IMR-90 (cell line): ENCODE data around the gene FAM89B. TPM values are rescaled to one million over a fixed set of nuclear protein-coding genes. Genes with fewer than 3 reads are reported as not detected.

ENCODE experiments used
- ATAC-seq: fragments of 200-7000 bp; cut with Tn5 transposase; 2 replicates; pipeline ENCODE4 v1.9.1; 2020; ENCODE audit warnings: low read depth, mild to moderate bottlenecking, moderate library complexity
- BruUV-seq: library from RNA; stranded (reverse); fragments of 400-500 nt; replicated peaks from 2 replicates; lab custom pipeline; 2021; lab: Mats Ljungman, UMichigan
- CTCF ChIA-PET: fragments of 300-600 bp; formaldehyde crosslinking; extraction: SDS; loops from one replicate; lab custom pipeline; 2021; ENCODE audit warnings: antibody characterized with exemption; lab: Yijun Ruan, JAX
- POLR2A ChIA-PET: fragments of 300-600 bp; sonication (Branson Sonifier 250); formaldehyde crosslinking; loops from one replicate; lab custom pipeline; 2022; ENCODE audit warnings: antibody characterized with exemption; ENCODE audit not compliant: unreplicated experiment; lab: Charles Lee
- DNase-seq: peaks from one replicate; pipeline ENCODE4 v3.0.0; 2013
- H2AFZ ChIP-seq: replicated peaks from 2 replicates; pipeline ENCODE3; 2013; ENCODE audit warnings: low read length, mild to moderate bottlenecking; ENCODE audit not compliant: poor library complexity
- H2AK5ac ChIP-seq: 2 replicates; pipeline ENCODE4 v1.6.1; 2013; ENCODE audit warnings: low read depth, low read length, inconsistent platforms
- H2AK9ac ChIP-seq: replicated peaks from 2 replicates; pipeline ENCODE3; 2013; ENCODE audit warnings: mild to moderate bottlenecking, low read depth, low read length, moderate library complexity; ENCODE audit not compliant: poor library complexity
- H2BK120ac ChIP-seq: 2 replicates; pipeline ENCODE4 v1.6.1; 2013; ENCODE audit warnings: low read depth, low read length, inconsistent platforms
- H2BK15ac ChIP-seq: 3 replicates; pipeline ENCODE4 v1.6.1; 2013; ENCODE audit warnings: low read depth, low read length, inconsistent platforms
- H2BK20ac ChIP-seq: 2 replicates; pipeline ENCODE4 v1.6.1; 2013; ENCODE audit warnings: low read depth, mild to moderate bottlenecking, inconsistent platforms, low read length, moderate library complexity
- H2BK5ac ChIP-seq: 2 replicates; pipeline ENCODE4 v1.6.1; 2013; ENCODE audit warnings: mild to moderate bottlenecking, low read depth, low read length, inconsistent platforms; ENCODE audit not compliant: poor library complexity, severe bottlenecking
- H3K14ac ChIP-seq: replicated peaks from 2 replicates; pipeline ENCODE4 v1.6.1; 2013; ENCODE audit warnings: low read depth, low read length, inconsistent platforms
- H3K18ac ChIP-seq: 2 replicates; pipeline ENCODE4 v1.6.1; 2013; ENCODE audit warnings: low read depth, low read length, control low read depth
- H3K23ac ChIP-seq: 2 replicates; pipeline ENCODE4 v1.6.1; 2013; ENCODE audit warnings: low read depth, low read length, inconsistent platforms
- H3K27ac ChIP-seq: 2 replicates; pipeline ENCODE4 v1.5.1; 2013; ENCODE audit warnings: mild to moderate bottlenecking, control low read depth, low read length; ENCODE audit not compliant: insufficient read depth
- H3K27me3 ChIP-seq: 2 replicates; pipeline ENCODE4 v1.6.1; 2013; ENCODE audit warnings: low read length; ENCODE audit not compliant: control insufficient read depth, insufficient read depth
- H3K36me3 ChIP-seq: 2 replicates; pipeline ENCODE4 v1.6.1; 2013; ENCODE audit warnings: low read length, mixed read lengths; ENCODE audit not compliant: control insufficient read depth, insufficient read depth
- H3K4ac ChIP-seq: 2 replicates; pipeline ENCODE4 v1.6.1; 2013; ENCODE audit warnings: low read depth, low read length, inconsistent platforms
- H3K4me1 ChIP-seq: 2 replicates; pipeline ENCODE4 v1.6.1; 2013; ENCODE audit warnings: low read length, mixed read lengths; ENCODE audit not compliant: control insufficient read depth, insufficient read depth
- H3K4me2 ChIP-seq: 2 replicates; pipeline ENCODE4 v1.6.1; 2013; ENCODE audit warnings: low read depth, mild to moderate bottlenecking, control low read depth, low read length, moderate library complexity
- H3K4me3 ChIP-seq: 2 replicates; pipeline ENCODE4 v1.5.1; 2013; ENCODE audit warnings: low read depth, mild to moderate bottlenecking, control low read depth, low read length, moderate library complexity; ENCODE audit not compliant: insufficient read depth
- H3K56ac ChIP-seq: 2 replicates; pipeline ENCODE4 v1.6.1; 2013; ENCODE audit warnings: low read length, inconsistent platforms; ENCODE audit not compliant: insufficient read depth; ENCODE audit errors: extremely low read depth
- H3K79me1 ChIP-seq, 2 experiments: 2 replicates each; pipeline ENCODE4 v1.6.1; 2013; ENCODE audit warnings: low read length in 2 of 2, inconsistent platforms in 1 of 2, low read depth in 1 of 2
- H3K9ac ChIP-seq: 2 replicates; pipeline ENCODE4 v1.6.1; 2013; ENCODE audit warnings: low read depth, low read length, control low read depth
- H3K9me1 ChIP-seq: 2 replicates; pipeline ENCODE4 v1.6.1; 2013; ENCODE audit warnings: low read length, inconsistent platforms; ENCODE audit not compliant: insufficient read depth
- H3K9me3 ChIP-seq: 2 replicates; pipeline ENCODE4 v1.6.1; 2013; ENCODE audit warnings: low read length; ENCODE audit not compliant: control insufficient read depth, insufficient read depth
- H4K20me1 ChIP-seq: 2 replicates; pipeline ENCODE4 v1.6.1; 2013; ENCODE audit warnings: low read length, inconsistent platforms; ENCODE audit not compliant: insufficient read depth
- H4K5ac ChIP-seq: 2 replicates; pipeline ENCODE4 v1.6.1; 2013; ENCODE audit warnings: mild to moderate bottlenecking, low read depth, low read length, control low read depth
- H4K8ac ChIP-seq, 2 experiments: 2 replicates each; pipeline ENCODE4 v1.6.1; 2013; ENCODE audit warnings: low read depth in 2 of 2, low read length in 2 of 2, control low read depth in 1 of 2, inconsistent platforms in 1 of 2
- H4K91ac ChIP-seq: 2 replicates; pipeline ENCODE4 v1.6.1; 2013; ENCODE audit warnings: low read depth, low read length, inconsistent platforms; ENCODE audit not compliant: insufficient read depth
- BHLHE40 ChIP-seq: fragments of 150-350 bp; IDR thresholded peaks from 2 replicates; pipeline ENCODE4 v1.6.1; 2016; ENCODE audit warnings: mild to moderate bottlenecking, low read depth, low read length
- CEBPB ChIP-seq: IDR thresholded peaks from 2 replicates; pipeline ENCODE4 v1.6.1; 2012; ENCODE audit warnings: low read depth, low read length, improper control_type of control experiment
- CHD1 ChIP-seq: IDR thresholded peaks from 2 replicates; pipeline ENCODE4 v1.6.1; 2012; ENCODE audit warnings: low read depth, low read length, improper control_type of control experiment
- FOS ChIP-seq: fragments of 150-350 bp; IDR thresholded peaks from 2 replicates; pipeline ENCODE4 v1.6.1; 2016; ENCODE audit warnings: low read depth, low read length
- POLR2A ChIP-seq: IDR thresholded peaks from 2 replicates; pipeline ENCODE4 v1.6.1; 2012; ENCODE audit warnings: mild to moderate bottlenecking, low read depth, low read length
- RAD21 ChIP-seq: IDR thresholded peaks from 2 replicates; pipeline ENCODE4 v1.6.1; 2012; ENCODE audit warnings: low read length, improper control_type of control experiment
- RFX5 ChIP-seq: IDR thresholded peaks from 2 replicates; pipeline ENCODE4 v1.8.0; 2012; ENCODE audit warnings: low read depth, mild to moderate bottlenecking, low read length, moderate library complexity
- WGBS, 2 experiments: methylation state at CpG; one replicate each; pipeline versions ENCODE4 v1.1.5 to v1.1.7; 2013; ENCODE audit warnings: missing lambda C conversion rate in 2 of 2; ENCODE audit not compliant: insufficient read length in 1 of 2; ENCODE audit errors: extremely low coverage in 2 of 2; 5-methylcytosine and 5-hydroxymethylcytosine counted together
- dilution Hi-C: fragments of 300-500 bp; cut with HindIII; formaldehyde crosslinking; loops from one replicate; pipeline ENCODE4 v1.14.3; 2018; ENCODE audit warnings: low sequenced_read_pairs; ENCODE audit not compliant: unreplicated experiment
- in situ Hi-C: fragments of 300-500 bp; cut with MboI; formaldehyde crosslinking; loops from 3 replicates; pipeline ENCODE4 v1.14.3; 2019; ENCODE audit warnings: low sequenced_read_pairs, inconsistent platforms, mixed read lengths
- intact Hi-C: fragments of 100-400 bp; cut with micrococcal nuclease; formaldehyde crosslinking; loops from 2 replicates; pipeline ENCODE4 v1.10.0; 2022
- polyA plus RNA-seq, 3 experiments: library from polyadenylated mRNA; depleted of rRNA; stranded (reverse); fragments of >200 nt; gene quantifications; 2 replicates each; pipeline ENCODE4 v1.2.3, GENCODE V29; 2012; ENCODE audit warnings: low replicate concordance in 1 of 3
- total RNA-seq: library from RNA; depleted of rRNA; stranded (reverse); fragments of >200 nt; gene quantifications from 2 replicates; pipeline ENCODE4 v1.2.3, GENCODE V29; 2012

FAM89B gene
- total and polyA plus RNA-seq, 2 of the 4 experiments (the other 2 are of a cell fraction) = 12.0 to 65.5 TPM

GRCh38 chr11:65596520-65596919, 24.2 kb downstream of the FAM89B start:
- peaks cover 31% of the 10 kb centered on the region for H3K36me3 ChIP-seq
- DNase-seq (no peak), ATAC-seq (no peak)
- H2BK5ac ChIP-seq = no peak overlapping the region
- H4K8ac ChIP-seq = no peak overlapping the region
- no peak overlapping the region for H2AFZ ChIP-seq
- H2BK120ac ChIP-seq = no peak overlapping the region
- no peak overlapping the region for H3K27ac ChIP-seq
- no peak for TF ChIP-seq POLR2A
- TF ChIP-seq RAD21 = no peak
- no peak for TF ChIP-seq RFX5
- no peak for TF ChIP-seq FOS
- no peak for TF ChIP-seq CHD1
- TF ChIP-seq BHLHE40 = no peak
- TF ChIP-seq CEBPB = no peak
- H3K9ac ChIP-seq = no peak overlapping the region
- no peak overlapping the region for H4K91ac ChIP-seq
- H2BK20ac ChIP-seq = no peak overlapping the region
- POLR2A ChIA-PET = no interaction called here
- H3K9me1 ChIP-seq = no peaks in the 10 kb centered on the region
- no peak overlapping the region for H3K4ac ChIP-seq
- no peak overlapping the region for H3K4me3 ChIP-seq
- in situ Hi-C loops = no loop called here
- no peaks in the 10 kb centered on the region for H3K9me3 ChIP-seq
- CTCF ChIA-PET = no interaction called here
- H3K4me2 ChIP-seq = no peak overlapping the region
- peaks cover 5% of the 10 kb centered on the region for H4K20me1 ChIP-seq
- no peak overlapping the region for H3K23ac ChIP-seq
- H3K79me1 ChIP-seq = 0 out of 4 replicates have a peak, but pooled peaks cover 0 to 3% of the 10 kb centered on the region in 2 experiments
- H3K27me3 ChIP-seq = no peaks in the 10 kb centered on the region
- intact Hi-C loops = no loop called here
- no peak overlapping the region for H2AK9ac ChIP-seq
- H3K18ac ChIP-seq = no peak overlapping the region
- no peak overlapping the region for H2AK5ac ChIP-seq
- no TSS peak for BruUV-seq
- H2BK15ac ChIP-seq = no peak overlapping the region
- no peak overlapping the region for H4K5ac ChIP-seq
- H3K14ac ChIP-seq = no peak overlapping the region
- dilution Hi-C loops = no loop called here
- H3K56ac ChIP-seq = no peak overlapping the region
- 53% methylated on average over 3 of the region's 6 CpGs; no CpG with 5 or more reads in 1 of the 2 experiments for WGBS, 2 experiments
- H3K4me1 ChIP-seq = no peaks in the 10 kb centered on the region
